GM21447 (cell line): ENCODE data around the gene SHCBP1.
"Not testable (repeated sequence)": the region's sequence is repeated elsewhere in the genome, so short reads cannot be mapped to it uniquely, and the experiment has no call there.

ENCODE experiments used
- ATAC-seq: cut with Tn5 transposase; IDR thresholded peaks from one replicate; pipeline ENCODE4 v1.9.1; 2021; ENCODE audit not compliant: unreplicated experiment

SHCBP1 gene, protein sequence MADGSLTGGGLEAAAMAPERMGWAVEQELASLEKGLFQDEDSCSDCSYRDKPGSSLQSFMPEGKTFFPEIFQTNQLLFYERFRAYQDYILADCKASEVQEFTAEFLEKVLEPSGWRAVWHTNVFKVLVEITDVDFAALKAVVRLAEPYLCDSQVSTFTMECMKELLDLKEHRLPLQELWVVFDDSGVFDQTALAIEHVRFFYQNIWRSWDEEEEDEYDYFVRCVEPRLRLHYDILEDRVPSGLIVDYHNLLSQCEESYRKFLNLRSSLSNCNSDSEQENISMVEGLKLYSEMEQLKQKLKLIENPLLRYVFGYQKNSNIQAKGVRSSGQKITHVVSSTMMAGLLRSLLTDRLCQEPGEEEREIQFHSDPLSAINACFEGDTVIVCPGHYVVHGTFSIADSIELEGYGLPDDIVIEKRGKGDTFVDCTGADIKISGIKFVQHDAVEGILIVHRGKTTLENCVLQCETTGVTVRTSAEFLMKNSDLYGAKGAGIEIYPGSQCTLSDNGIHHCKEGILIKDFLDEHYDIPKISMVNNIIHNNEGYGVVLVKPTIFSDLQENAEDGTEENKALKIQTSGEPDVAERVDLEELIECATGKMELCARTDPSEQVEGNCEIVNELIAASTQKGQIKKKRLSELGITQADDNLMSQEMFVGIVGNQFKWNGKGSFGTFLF

DNA sequence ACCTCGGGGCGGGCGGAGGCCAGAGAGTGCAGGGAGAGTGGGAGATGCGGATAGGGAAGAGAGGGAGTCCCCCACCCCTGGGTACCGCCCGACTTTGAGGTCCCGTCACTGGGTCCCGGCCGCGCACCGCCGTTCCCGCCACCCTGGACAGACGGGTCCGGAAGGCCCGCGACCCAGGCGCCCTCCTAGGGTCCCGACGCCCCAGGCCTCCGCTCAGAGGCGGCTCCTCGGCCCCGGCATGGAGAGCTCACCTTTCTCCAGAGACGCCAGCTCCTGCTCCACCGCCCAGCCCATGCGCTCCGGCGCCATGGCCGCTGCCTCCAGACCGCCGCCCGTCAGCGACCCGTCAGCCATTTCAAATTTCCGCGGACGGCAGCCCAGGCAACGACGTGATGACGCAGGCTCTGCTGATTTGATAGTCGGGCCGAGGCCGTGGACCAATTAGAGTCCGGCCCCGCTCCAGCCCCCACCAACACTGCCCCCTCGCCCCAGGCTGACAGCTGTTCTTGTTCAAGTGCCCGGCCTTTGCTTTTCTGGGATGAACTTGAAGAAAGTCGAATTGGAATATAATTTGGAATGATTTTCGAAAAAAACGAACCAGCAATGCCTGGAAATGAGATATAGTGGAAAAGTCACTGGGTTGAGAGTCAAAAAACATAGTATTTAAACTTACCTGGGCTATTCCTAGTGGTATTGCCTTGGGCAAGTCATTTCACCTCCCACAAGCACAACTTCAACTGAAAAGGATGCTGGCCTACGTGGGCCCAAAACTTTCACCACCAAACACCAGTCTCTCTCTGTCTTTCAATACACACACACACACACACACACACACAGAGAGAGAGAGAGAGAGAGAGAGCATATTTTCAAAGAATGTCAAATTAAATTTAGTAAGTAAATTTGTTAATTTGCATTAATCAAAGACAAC, at the start of gene SHCBP1:
TSS of gene SHCBP1 (minus strand) at position 374 of the 928 bp plus-strand sequence. CDS start at position 354, 20 bp downstream.
- ATAC-seq = peak; percentile 88

DNA sequence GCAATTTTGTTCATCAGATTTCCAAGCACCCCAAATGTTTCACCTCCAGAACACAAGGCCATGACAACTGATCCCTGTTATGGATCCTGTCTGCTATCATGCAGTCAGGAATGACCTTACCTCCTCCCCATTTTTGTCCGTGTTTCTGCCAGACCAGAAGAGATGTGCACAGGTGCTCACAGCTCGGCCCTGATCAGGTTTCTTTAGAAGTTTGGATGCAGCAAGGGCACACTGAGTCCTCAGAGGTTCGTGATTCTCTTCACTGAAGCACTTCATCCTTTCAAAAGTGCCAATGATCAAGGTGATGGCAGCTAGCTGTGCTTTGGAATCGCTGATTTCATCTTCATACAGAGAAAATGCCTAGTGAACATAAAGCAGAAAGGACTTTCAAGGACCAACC, 40.9 kb upstream of the SHCBP1 start:
- ATAC-seq = no peak

DNA sequence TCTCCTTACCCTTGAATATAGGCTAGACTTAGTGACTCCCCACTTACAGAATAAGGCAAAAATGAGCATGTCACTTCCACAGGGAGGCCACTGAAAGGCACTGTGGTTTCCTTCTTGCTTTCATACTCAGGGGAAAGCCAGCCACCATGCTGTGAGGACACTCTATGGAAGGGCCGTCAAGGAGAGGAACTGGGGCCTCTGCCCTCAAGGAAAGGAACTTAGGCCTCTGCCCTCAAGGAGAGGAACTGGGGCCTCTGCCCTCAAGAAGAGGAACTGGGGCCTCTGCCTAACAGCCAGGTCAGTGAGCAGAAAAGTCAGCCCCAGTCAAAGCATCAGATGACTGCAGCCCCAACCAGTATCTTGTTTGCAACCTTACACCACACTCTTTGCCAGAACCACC, 37.7 kb upstream of the SHCBP1 start:
- peak; percentile 97 for ATAC-seq

DNA sequence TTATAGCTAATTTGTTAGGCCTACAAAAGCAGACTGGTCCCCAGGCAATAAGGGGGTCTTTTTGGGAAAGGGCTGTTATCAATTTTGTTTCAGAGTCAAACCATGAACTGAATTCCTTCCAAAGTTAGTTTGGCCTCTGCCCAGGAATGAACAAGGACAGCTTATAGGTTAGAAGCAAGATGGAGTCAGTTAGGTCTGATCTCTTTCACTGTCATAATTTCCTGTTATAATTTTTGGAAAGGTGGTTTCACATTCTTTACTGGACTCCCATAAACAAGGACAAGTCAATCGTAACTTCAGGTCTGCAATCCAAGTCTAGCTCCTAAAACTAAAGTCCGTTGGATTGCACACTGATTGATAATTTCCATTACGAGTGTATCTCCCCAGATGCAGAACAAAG, 30.1 kb upstream of the SHCBP1 start:
- ATAC-seq = no peak

DNA sequence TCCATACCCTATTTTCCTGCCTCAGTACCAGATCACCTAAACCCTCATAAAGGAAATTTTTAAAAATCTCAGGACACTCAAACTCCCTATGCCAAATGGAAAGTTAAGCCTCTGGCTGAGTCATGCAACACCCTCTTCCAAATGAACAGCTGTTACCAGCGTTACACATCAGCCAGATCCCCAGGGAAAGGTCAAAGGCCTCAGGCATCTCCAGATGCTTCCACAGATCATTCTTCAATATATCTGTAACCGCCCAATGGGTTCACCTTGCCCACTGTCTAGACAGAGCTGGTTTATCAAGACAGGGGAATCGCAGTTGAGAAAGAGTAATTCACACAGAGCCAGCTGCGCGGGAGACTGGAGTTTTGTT, 29.1 kb upstream of the SHCBP1 start:
- no peak for ATAC-seq

DNA sequence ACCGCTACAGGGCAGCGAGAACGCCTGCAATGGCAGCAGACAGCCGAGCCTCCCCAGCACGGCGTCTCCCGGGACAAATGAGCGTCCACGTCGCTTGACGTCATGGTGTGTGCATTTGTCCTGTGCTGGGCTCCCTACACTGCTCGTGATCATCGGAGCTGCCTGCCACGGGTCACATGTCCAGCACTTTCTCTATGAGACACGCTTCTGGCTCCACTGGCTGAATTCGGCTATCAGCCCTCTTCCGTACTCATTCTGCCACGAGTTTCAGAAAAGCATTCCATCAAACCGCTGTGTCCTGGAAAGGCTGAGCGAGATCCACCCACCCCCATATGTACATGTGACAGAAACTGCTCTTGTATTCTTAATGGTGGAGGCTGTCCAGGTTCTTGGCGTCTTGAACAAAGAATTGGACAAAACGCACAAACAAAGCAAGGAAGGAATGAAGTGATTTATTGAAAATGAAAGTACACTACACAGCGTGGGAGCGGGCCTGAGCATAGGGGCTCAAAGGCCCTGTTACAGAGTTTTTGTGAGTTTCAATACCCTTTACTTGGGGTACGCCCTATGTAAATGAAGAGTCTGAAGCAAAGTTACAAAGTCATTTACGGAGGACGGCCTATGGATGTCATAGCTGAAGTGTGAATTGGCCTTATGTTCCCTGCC, 28.5 kb upstream of the SHCBP1 start:
- no peak for ATAC-seq

DNA sequence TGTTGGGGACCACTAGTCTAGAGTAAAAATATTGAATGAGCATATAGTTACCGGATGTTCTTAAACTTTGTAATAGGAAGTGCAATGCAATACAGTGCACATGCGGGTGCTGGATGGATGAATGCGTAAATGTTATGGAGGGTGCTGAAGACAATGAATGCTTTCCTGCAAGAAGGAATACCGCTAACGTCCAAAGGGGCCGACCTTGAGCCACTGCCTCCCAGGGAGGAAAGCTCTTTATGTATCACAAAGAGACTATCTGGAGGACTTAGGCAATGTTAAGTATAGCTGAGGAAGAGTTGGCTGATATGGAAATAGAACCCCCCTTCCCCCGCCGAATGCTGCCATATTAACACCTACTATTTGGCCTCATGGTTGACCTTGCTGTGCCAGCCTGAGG, 27.5 kb upstream of the SHCBP1 start:
- no peak for ATAC-seq

DNA sequence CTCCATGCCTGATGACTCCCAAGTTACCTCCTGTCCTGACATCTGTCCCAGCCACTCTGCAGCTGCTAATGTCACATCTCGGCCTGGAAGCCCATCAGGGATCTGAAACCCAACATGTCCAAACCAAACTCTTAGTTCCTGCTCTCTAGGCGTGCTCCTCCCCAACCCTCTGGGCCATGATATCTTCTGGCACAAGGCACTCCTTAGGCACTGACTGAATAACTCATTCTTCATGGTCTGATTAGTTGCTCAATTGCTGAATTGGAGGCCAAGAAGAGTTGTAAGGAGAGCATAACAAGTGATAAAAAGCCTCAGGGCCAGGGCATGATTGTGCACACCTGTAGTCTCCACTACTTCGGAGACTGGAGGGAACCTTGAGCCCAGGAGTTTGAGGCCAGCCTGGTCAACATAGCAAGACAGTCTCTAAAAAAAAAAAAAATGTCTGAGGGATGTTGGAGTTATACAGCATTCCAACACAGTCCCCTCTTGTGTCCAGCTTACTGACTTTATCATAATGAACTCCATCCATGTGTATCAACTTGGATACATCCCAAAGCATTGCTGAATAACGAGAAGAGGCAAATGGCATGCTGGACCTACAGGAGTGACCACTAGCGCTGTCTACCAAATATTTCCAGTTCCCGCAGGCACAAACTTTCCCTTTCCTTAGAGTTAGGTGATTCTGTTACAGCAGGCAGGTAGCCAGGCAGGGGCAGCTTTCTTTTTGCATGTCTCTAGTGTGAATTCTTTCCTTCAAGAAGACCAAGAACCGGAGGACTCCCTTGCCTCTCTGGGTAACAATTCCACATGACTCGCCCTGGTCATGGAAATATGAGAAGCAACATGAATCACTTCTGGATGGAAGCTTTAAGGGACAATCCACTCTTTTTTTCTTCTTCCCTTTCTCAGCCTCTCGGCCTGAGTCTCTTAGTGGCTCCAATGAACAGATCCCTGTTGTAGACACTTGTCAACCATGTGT, 18.1 kb upstream of the SHCBP1 start:
- ATAC-seq = no peak

DNA sequence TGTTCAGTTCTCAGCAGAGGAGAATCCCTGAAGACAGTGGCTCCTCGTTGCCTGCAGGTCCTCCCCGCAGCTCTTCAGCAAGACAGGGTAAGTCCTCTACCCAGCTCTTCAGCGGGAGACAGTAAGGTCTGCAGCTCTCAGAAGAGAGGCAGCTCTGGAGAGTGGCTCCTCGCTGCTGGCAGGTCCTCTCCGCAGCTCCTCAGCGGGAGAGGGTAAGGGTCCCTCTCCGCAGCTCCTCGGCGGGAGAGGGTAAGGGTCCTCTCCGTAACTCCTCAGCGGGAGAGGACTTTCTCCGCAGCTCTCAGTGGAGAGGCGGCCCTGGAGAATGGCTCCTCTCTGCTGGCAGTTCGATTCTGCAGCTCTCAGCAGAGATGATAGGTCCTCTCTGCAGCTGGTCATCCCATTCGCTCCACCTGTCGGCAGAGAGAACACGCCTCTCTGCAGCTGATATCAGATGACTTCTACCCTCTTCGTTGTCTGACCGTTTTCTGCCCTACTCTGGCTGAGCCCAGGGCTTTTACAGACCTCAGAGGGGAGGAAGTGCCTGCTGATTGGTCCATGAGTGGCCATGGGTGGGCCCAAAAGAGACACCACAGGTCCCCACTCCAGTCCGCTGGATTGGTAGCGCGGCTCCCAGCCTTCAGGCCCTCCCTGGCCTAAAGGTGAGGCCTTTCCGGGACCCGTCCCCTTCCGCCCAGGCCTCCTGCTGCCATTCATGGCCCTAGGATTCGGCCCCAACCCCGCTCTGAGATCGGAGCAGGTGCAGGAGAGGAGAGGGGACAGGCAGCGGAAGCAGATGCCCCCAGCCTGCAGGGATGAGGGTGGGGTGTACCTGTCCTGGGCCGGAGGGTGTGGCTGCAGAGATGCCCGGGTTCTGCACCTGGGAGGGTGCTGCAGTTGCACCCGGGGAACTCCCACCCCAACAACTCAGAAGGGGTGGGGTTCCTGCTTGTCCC, 11.9 kb upstream of the SHCBP1 start:
- ATAC-seq = no peak

DNA sequence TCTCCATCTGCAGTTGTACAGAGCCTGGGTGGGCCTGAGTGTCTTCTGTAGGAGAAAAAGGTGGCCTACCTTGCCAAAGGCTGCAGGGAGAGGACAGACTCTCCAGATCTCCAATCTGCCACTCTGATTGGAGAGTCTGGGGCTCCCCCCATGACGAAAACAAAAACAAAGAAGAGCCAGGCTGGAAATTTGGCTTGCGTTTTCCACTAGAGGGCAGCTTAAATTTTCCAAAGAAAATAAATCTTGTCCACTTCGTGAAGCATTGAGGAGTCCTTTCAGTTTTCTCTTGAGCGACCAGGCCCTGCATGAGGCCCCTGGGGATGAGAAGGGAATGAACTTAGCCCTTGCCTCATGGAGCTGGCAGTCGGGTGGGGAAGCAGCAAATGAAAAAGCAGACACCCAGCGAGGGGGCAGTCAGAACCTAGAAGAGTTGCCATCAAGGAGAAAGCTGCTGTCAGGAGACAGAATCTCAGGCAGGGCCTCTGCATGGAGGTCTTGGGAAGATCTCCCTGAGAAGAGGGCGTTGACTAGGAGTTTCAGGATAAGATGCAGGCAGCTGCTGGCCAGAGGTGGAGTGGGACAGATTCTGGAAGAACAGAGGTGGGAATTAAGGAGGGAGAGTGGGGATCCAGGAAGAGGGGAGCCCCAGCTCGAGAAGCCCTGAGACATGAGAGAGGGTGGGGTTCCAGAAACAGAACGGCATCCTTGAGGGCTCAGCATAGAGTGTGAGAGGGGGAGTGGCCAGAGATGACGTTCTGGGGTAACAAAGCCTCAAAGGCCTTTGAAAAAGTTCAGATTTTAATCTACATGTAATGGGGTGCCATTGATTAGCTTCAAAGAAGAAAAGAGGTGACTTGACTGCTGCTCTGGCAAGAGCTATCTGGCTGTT, 8.4 kb upstream of the SHCBP1 start:
- no peak for ATAC-seq

DNA sequence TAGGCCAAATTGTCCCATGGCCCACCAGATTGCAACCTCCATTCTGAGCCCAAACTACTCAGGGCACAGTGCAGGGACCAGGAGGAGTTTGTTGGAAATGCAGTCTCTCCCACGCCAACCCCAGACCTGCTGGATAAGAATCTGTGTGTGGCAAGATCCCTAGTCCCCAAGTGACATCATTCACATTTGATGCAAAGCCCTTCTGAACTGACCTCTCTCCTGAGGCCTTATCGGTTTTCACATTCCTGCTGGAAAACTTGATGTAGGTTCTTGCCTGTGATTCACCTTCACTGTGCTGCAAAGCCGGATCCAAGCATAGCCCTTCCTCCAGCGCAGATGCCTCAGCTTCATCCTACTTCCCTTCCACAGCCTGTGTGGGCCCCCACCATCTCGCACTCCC, 6.6 kb upstream of the SHCBP1 start:
- no peak for ATAC-seq

DNA sequence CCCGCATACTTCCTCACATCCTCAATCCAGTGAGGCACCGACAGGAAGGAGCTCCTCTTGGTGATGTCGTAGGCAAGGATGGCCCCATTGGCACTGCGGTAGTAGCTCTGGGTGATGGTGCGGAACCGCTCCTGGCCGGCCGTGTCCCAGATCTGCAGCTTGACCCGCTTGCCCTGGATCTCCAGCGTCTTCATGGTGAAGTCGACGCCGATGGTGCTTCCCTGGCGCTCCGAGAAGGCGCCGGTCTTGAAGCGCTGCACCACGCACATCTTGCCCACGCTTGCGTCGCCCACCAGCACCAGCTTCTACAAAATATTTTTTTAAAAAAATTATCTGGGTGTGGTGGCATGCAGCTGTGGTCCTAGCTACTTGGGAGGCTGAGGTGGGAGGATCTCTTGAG, 5.5 kb upstream of the SHCBP1 start:
- not testable (repeated sequence) for ATAC-seq

DNA sequence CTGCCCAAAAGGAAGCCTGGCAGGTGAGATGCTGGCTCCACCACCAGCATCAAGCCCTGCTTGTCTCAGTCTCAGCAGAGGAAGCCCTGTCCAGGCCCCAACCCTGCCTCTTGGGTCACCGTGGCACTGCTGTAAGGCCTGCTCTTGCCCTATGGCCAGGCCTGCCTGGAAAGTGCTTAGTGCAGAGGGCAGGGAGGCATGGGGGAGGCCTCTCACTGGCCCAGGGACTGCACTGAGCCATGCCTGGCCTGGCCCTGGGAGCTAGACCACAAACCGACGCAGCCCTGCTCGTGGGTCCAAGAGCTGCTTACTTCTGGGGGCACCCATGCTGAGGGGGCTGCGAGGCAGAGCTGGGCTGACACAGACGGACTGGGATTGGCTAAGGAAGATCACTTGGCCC, 3.7 kb upstream of the SHCBP1 start:
- ATAC-seq = not testable (repeated sequence)

DNA sequence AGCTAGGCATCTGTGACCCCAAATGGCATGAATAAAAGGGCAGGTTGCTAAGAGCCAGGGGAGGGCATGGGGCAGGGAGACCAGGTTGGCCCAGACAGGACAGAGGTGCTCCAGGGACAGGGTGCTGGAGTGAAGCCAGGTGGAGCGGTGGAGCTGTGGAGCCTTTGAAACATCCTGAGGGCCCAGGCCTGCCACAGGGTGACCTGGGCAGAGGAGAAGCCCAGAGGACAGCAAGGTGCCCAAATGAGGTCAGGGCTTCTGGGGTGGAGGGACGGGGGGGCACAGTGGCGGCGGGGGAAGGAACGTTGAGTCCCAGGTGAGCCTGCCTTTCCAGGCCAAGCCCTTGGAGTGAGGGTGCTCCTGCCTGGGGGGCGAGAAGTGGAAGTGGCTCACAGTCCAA, 2.5 kb upstream of the SHCBP1 start:
- not testable (repeated sequence) for ATAC-seq

DNA sequence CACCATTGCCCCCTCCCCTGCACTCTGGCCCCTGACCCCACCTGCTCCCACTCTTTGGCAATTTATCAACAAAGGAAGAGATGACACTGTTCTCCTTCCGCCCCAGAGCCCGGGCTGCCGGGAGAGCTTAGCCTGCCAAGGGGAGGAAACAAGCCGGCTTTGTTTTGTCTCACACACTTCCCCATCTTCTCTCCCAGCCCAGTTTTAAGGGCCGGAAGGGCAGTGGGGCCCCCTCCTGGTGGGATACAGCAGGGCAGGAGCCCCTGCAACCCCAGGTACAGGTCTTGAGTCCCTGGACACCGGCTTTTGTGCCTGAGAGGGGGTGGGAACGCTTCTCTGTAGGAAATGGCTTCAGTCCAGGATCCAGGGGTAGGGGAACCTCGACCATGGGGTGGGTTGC, 2.1 kb upstream of the SHCBP1 start:
- not testable (repeated sequence) for ATAC-seq

DNA sequence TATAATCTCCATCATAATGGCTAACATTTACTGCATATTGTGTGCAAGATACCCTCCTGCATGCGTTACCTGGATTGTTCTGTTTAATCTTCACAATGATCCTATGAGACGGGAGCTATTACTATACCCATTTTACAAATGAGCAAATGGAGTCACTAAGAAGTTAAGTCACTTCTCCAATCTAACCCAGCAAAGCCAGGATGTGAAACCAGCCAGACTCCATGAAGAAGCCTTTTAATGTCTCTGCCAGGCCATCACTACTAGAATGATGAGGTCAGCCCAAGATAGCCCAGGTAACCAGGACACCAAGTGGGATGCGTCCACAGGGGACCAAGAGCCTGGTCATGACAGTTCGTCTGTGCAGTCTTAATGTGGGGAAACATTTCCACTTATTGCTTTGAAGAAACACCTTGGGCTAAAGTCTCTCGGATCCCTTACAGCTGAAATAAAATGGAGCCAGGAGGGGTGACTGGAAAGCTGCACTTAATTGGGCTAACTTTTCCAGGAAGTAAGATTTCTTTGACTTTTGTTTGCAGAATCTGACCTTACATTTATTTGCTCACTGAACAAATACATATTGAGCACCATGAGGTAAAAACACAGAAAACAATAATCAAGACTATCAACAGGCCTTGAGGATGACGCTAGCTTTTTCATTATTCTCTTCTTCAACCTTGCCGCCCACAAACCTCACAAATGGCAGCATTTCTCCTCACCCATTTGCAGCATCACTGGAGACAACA, 926 bp upstream of the SHCBP1 start:
- ATAC-seq = no peak
